Measurements from ENCODE around the gene TECTB.

DNA sequence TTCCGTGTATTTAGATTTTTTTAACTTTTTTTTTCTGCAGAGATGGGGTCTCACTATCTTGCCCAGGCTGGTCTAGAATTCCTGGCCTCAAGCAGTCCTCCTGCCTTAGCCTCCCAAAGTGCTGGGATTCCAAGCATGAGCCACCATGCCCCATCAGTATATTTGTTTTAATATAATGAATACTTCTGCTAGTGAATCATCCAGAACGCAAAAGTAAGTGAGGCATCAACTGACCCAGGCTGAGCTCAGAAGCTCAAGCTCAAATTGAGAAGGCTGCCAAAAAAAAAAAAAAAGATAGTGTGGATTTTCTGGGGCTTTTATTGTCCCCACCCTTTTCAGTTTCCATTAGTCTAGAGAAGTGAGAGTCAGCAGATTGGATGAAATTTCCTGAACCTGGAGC lies 39.0 kb upstream of the TECTB start:
- TF ChIP-seq, protein P1, sequence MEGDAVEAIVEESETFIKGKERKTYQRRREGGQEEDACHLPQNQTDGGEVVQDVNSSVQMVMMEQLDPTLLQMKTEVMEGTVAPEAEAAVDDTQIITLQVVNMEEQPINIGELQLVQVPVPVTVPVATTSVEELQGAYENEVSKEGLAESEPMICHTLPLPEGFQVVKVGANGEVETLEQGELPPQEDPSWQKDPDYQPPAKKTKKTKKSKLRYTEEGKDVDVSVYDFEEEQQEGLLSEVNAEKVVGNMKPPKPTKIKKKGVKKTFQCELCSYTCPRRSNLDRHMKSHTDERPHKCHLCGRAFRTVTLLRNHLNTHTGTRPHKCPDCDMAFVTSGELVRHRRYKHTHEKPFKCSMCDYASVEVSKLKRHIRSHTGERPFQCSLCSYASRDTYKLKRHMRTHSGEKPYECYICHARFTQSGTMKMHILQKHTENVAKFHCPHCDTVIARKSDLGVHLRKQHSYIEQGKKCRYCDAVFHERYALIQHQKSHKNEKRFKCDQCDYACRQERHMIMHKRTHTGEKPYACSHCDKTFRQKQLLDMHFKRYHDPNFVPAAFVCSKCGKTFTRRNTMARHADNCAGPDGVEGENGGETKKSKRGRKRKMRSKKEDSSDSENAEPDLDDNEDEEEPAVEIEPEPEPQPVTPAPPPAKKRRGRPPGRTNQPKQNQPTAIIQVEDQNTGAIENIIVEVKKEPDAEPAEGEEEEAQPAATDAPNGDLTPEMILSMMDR (conservative IDR thresholded peaks at IDR 0.05 in 1 of 2, IDR thresholded peaks at IDR 0.05 in 1 of 2; ENCODE audit: low read depth in 1 of 2, low read length in 2 of 2) = no peak
- no peak for TF ChIP-seq EZH2 (IDR thresholded peaks at IDR 0.05; ENCODE audit: low read length, missing control alignments)
